ENCODE data around the gene PRKAG2.
A peak's percentile ranks its signal among the peaks of the same experiment; 100 is the strongest.

The PRKAG2 gene

DNA sequence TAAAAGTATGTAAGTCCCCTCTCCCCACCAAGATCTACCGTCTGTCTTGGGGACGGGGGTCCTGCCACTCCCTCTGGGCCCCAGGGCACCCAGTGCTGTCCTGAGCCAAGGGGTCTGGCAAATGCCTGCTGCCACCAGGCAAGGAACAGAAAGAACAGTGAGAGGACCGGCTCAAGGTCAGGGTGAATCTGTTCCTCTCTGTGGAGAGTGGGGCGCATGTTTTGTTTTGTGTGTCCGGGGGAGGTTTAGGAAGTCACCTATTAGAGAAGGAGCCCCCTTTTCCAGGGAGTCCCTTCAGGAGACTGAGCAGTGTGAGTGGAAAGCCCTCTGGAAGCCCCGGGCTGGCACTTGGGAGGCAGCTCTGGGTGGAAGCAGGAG is 198.7 kb downstream of the PRKAG2 start:
- in situ Hi-C loops (cut with HindIII; ENCODE audit: low pct_ligation_motif_present, low pct_unique_long_range_greater_than_20kb, low sequenced_read_pairs), result no loop called here
- no peak for DNase-seq

DNA sequence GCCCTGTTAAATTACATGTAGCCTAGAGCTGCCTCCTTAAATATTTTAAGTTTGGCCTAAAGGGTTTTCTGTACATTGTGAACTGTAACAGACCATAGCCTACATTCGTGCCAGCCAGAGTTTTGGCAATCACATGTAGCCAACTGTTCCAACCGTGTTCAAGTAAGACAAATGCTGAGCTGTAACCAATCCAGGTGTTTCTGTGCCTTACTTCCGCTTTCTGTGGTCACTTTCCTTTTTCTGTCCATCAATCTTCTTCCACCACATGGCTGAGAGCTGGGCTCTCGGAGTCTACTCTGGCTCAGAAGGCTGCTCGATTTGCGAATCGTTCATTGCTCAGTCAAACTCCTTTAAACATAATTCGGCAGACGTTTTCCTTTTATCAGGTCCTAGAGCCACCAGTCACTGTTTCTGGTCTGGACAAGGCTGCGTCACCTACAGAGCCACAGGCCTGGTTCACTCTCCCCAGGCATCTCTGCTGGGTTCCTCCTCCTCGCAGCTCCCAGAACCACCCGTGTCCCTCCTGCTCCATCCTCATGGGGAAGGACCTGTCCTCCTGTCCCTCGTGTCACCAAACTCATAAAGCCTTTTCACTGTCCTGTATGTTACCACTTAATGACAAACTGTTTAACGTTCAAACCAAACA is 199.2 kb downstream of the PRKAG2 start:
- no peak for DNase-seq
- in situ Hi-C loops (cut with HindIII; ENCODE audit: low pct_ligation_motif_present, low pct_unique_long_range_greater_than_20kb, low sequenced_read_pairs), result no loop called here

DNA sequence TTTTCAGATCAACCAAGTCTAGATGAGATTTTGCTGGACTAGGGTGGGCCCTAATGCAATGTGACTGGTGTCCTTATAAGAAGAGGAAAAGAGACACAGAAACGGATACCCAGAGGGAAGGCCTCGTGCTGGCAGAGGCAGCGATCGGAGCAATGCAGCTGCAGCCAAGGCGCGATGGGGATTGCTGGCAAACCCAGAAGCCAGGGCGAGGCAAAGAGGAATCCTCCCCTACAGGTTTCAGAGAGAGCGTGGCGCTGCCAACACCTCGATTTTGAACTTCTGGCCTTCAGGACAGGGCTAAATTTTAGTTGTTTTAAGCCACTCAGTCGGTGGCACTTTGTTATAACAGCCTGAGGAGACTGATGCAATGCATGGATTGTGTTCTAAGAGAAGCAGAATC is 200.2 kb downstream of the PRKAG2 start:
- in situ Hi-C loops (cut with HindIII; ENCODE audit: low pct_ligation_motif_present, low pct_unique_long_range_greater_than_20kb, low sequenced_read_pairs), result no loop called here
- DNase-seq, result no peak

GRCh38 chr7:151675196-151675920 is 201.6 kb downstream of the PRKAG2 start:
- DNase-seq, result no peak
- in situ Hi-C loops (cut with HindIII; ENCODE audit: low pct_ligation_motif_present, low pct_unique_long_range_greater_than_20kb, low sequenced_read_pairs), result no loop called here

DNA sequence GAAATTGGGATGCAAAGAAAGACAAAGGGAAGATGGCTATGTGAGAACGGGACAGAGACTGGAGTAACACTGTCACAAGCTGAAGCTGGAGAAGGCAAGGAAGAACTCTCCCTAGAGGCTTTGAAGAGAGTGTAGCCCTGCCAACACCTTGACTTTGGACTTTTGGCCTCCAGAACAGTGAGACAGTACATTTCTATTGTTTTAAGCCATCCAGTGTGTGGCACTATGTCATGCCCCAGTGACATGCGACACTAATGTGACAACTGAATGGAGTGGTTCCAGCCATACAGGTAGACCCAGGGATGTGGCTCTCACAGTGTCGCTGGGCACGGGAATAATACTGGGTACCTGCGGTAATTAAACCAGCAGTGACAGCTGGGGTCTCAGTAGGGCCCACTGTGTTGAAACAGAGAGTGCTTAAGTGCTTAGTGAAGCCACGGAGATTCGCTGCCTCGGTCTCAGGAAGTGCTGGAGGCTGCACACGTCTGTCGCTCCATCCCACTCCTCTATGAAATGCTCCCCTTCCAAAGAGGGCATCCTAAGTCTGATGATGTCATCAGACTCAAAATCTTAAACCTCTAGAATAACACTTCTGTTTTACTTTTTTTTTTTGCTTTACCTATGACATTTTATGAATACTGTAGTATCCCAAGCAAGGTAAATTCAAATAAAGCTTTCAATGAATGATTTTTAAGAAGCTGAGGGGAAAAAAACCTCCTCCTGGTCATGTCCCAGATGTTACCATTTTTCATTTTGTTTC is 202.6 kb downstream of the PRKAG2 start:
- in situ Hi-C loops (cut with HindIII; ENCODE audit: low pct_ligation_motif_present, low pct_unique_long_range_greater_than_20kb, low sequenced_read_pairs), result no loop called here
- no peak for DNase-seq

GRCh38 chr7:151673216-151673615 is 203.7 kb downstream of the PRKAG2 start:
- DNase-seq, result no peak
- in situ Hi-C loops (cut with HindIII; ENCODE audit: low pct_ligation_motif_present, low pct_unique_long_range_greater_than_20kb, low sequenced_read_pairs), result no loop called here

GRCh38 chr7:151672716-151673115 is 204.2 kb downstream of the PRKAG2 start:
- in situ Hi-C loops (cut with HindIII; ENCODE audit: low pct_ligation_motif_present, low pct_unique_long_range_greater_than_20kb, low sequenced_read_pairs), result no loop called here
- no peak for DNase-seq

DNA sequence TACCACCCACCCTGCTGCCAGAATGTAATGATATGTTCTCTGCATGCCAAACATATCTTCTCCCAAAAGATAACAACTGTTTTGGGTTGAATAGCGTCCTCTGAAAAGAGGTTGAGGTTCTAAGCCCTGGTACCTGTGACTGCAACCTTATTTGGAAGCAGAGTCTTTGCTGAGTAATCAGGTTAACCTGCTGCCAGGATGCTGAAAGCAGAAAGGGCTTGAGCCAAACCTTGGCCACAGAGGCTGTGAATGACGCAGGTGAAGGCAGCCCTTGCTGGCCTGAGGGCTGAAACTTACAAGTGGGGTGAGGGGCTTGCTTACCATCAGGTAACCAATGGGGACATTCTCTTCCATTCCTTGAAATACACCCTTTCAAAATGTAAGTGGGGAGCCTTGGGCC is 205.4 kb downstream of the PRKAG2 start:
- in situ Hi-C loops (cut with HindIII; ENCODE audit: low pct_ligation_motif_present, low pct_unique_long_range_greater_than_20kb, low sequenced_read_pairs), result no loop called here
- no peak for DNase-seq

- no peak for DNase-seq
- in situ Hi-C loops (cut with HindIII; ENCODE audit: low pct_ligation_motif_present, low pct_unique_long_range_greater_than_20kb, low sequenced_read_pairs), result no loop called here
These were observed 207.2 kb downstream of the PRKAG2 start for GRCh38 chr7:151669762-151670161.

DNA sequence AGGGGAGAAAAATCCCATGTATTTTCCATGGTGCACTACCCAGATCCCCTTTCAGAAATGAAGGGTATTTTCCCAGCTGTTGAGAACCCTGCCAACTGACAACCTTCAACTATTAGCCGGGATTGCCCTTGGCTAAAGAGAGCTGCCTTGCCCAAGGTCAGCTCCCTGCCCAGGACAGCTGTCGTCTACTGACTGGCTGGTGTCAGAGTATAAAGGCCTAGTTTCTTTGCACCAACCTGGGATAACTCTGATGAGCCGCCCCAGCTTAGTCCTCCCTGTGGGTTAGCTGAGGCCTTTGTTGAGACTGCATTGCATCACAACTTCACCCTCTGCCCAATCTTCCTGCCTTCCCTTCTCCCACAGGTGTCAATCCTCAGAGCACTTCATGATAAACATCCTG is 210.0 kb downstream of the PRKAG2 start:
- in situ Hi-C loops (cut with HindIII; ENCODE audit: low pct_ligation_motif_present, low pct_unique_long_range_greater_than_20kb, low sequenced_read_pairs), result no loop called here
- no peak for DNase-seq

DNA sequence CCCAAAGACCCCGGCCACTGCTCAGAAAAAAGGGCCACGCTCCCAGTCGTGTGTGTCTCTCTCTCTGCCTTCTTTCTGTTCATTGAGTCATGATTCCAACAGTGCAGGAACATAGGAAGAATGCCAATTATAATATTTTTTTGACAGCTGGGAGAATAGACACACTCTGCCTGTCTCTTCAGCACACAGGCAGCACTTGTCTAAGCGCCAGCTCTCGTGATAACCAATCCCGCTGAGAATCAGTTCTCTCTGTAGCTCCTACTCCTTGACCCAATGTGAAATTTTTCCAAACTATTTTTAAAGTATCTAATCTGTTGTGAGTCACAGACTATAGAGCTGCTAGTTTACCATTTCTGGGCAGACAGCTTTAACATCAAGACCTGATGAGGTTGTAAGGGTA is 211.5 kb downstream of the PRKAG2 start:
- in situ Hi-C loops (cut with HindIII; ENCODE audit: low pct_ligation_motif_present, low pct_unique_long_range_greater_than_20kb, low sequenced_read_pairs), result no loop called here
- DNase-seq, result no peak

DNA sequence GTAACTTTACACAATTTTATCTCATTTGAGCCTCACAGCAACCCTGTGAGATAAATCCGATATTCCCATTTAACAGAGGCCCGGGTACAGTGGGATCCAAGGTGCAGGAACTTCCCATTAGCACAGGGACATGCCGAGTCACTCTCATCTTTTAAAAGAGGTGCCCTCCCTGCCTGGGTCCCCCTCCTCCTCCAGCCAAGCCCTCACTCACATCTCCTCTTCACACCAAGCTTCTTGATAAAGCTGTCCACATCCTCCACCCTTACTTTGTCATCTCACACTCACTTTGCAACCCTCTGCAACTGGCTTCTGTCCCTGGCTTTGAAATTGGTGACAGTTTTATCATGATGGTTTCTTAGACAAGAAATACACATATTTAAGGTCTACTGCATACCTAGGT is 212.6 kb downstream of the PRKAG2 start:
- in situ Hi-C loops (cut with HindIII; ENCODE audit: low pct_ligation_motif_present, low pct_unique_long_range_greater_than_20kb, low sequenced_read_pairs), result no loop called here
- DNase-seq, result no peak

GRCh38 chr7:151663382-151664100 is 213.4 kb downstream of the PRKAG2 start:
- in situ Hi-C loops (cut with HindIII; ENCODE audit: low pct_ligation_motif_present, low pct_unique_long_range_greater_than_20kb, low sequenced_read_pairs), result no loop called here
- DNase-seq, result no peak

DNA sequence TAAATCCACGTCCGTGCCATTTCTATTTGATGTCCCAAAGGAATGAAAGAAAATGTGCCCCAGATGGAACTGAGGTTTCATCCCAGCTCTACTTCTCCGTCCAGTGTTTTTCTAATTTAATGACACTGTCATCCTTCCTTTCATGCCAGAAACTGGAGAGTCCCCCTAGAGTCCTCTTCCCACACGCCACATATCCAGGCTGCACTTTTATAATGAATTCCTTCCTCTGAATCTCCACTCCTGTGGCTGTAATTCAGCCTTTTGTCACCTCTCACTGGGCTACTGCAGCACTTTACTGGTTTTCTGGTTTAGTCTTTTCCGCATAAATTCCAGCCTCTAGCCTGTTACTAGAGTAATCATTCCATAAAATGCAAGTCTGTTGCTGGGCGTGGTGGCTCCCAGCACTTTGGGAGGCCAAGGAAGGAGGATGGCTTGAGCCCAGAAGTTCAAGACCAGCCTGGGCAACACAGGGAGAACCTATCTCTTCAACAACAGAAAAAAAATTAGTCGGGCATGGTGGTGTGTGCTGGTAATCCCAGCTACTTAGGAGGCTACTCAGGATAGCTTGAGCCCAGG is 214.6 kb downstream of the PRKAG2 start:
- in situ Hi-C loops (cut with HindIII; ENCODE audit: low pct_ligation_motif_present, low pct_unique_long_range_greater_than_20kb, low sequenced_read_pairs), result no loop called here
- DNase-seq, result no peak

DNA sequence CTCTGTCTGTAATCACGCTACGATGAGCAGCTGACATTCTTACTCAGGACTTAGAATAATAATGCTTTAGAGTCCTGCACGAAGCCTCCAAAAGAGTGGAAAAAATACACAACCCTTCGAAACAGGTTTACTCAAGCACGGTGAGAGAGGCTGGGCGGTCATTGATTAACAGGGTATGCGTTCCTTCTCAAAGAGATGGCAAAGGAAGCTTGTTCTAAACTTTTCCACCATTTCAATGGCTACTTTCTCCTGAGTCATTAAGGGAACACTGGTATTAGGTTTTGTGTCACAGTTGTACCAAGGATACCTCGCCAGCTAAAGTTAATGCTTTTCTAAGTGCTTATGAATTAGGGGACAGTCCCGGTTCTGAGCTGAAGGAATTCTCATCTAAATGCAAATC is 215.3 kb downstream of the PRKAG2 start:
- DNase-seq, result peak; percentile 94
- in situ Hi-C loops (cut with HindIII; ENCODE audit: low pct_ligation_motif_present, low pct_unique_long_range_greater_than_20kb, low sequenced_read_pairs), result no loop called here

GRCh38 chr7:151660141-151660540 is 216.8 kb downstream of the PRKAG2 start:
- peak; percentile 58 for DNase-seq
- in situ Hi-C loops (cut with HindIII; ENCODE audit: low pct_ligation_motif_present, low pct_unique_long_range_greater_than_20kb, low sequenced_read_pairs), result no loop called here

DNA sequence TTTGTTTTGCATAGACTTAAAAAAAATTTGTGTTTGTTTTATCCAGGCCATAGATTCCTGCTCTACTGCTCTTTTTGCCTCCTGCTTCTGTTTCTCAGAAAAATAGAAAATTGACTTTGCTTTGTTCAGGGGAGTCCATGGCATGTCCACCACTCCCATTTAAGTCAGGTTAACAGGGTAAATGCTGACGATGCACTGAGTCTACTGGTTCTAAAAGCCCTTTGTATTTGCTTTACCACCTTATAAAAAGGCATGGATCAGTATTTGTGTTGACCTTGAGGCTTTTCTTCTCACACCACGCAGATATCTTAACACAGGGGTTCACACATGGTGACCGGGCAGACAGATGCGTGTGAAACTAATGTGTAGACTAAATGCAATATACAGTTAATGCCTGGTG is 217.7 kb downstream of the PRKAG2 start:
- in situ Hi-C loops (cut with HindIII; ENCODE audit: low pct_ligation_motif_present, low pct_unique_long_range_greater_than_20kb, low sequenced_read_pairs), result no loop called here
- no peak for DNase-seq

GRCh38 chr7:151658778-151659177 is 218.1 kb downstream of the PRKAG2 start:
- no peak for DNase-seq
- in situ Hi-C loops (cut with HindIII; ENCODE audit: low pct_ligation_motif_present, low pct_unique_long_range_greater_than_20kb, low sequenced_read_pairs), result no loop called here

- no peak for DNase-seq
- in situ Hi-C loops (cut with HindIII; ENCODE audit: low pct_ligation_motif_present, low pct_unique_long_range_greater_than_20kb, low sequenced_read_pairs), result no loop called here
These were observed 219.7 kb downstream of the PRKAG2 start for GRCh38 chr7:151657173-151657572.
